GM23248 (cell line): ENCODE results near the gene PXDC1. TPM values are rescaled to one million over a fixed set of nuclear protein-coding genes. Genes with fewer than 3 reads are reported as not detected.
A peak's percentile ranks its signal among the peaks of the same experiment; 100 is the strongest.
"Not testable (repeated sequence)": the region's sequence is repeated elsewhere in the genome, so short reads cannot be mapped to it uniquely, and the experiment has no call there.

Experiments
- DNase-seq: peaks from one replicate; pipeline ENCODE4 v3.0.0-alpha.2; 2015
- H2AFZ ChIP-seq: fragments of 200-600 bp; sonication (generic); 2 replicates; pipeline ENCODE4 v1.6.1; 2016; ENCODE audit warnings: antibody characterized with exemption
- H3F3A ChIP-seq: fragments of 200-600 bp; sonication (generic); 2 replicates; pipeline ENCODE4 v1.6.1; 2016; ENCODE audit warnings: mild to moderate bottlenecking, antibody characterized with exemption, mixed run types; ENCODE audit not compliant: insufficient read depth
- H3K27ac ChIP-seq: fragments of 200-600 bp; sonication (generic); 2 replicates; pipeline ENCODE4 v1.5.1; 2016; ENCODE audit warnings: mild to moderate bottlenecking
- H3K27me3 ChIP-seq: fragments of 200-600 bp; sonication (generic); replicated peaks from 2 replicates; pipeline ENCODE4 v1.6.1; 2016; ENCODE audit warnings: mild to moderate bottlenecking; ENCODE audit not compliant: insufficient read depth
- H3K36me3 ChIP-seq: fragments of 200-600 bp; sonication (generic); 2 replicates; pipeline ENCODE4 v1.6.1; 2016; ENCODE audit warnings: low read depth, mild to moderate bottlenecking
- H3K4me1 ChIP-seq: fragments of 200-600 bp; sonication (generic); 2 replicates; pipeline ENCODE4 v1.6.1; 2016; ENCODE audit warnings: mild to moderate bottlenecking; ENCODE audit not compliant: insufficient read depth
- H3K4me2 ChIP-seq: fragments of 200-600 bp; sonication (generic); one replicate; pipeline ENCODE4 v1.6.1; 2016; ENCODE audit warnings: mild to moderate bottlenecking; ENCODE audit not compliant: unreplicated experiment
- H3K4me3 ChIP-seq: fragments of 200-600 bp; sonication (generic); 2 replicates; pipeline ENCODE4 v1.5.1; 2016; ENCODE audit warnings: mild to moderate bottlenecking
- H3K79me2 ChIP-seq: fragments of 200-600 bp; sonication (generic); 2 replicates; pipeline ENCODE4 v1.6.1; 2016; ENCODE audit warnings: mild to moderate bottlenecking; ENCODE audit not compliant: insufficient read depth
- H3K9ac ChIP-seq: fragments of 200-600 bp; sonication (generic); 2 replicates; pipeline ENCODE4 v1.6.1; 2016; ENCODE audit warnings: mild to moderate bottlenecking
- H3K9me2 ChIP-seq: fragments of 200-600 bp; sonication (generic); 2 replicates; pipeline ENCODE4 v1.6.1; 2016; ENCODE audit warnings: mixed run types, mild to moderate bottlenecking, moderate library complexity; ENCODE audit not compliant: insufficient read depth
- H3K9me3 ChIP-seq: fragments of 200-600 bp; sonication (generic); one replicate; pipeline ENCODE4 v1.6.1; 2017; ENCODE audit warnings: low read depth
- H4K20me1 ChIP-seq: fragments of 200-600 bp; sonication (generic); 2 replicates; pipeline ENCODE4 v1.6.0; 2016; ENCODE audit not compliant: insufficient read depth
- EZH2 ChIP-seq: fragments of 200-600 bp; sonication (generic); IDR thresholded peaks from 2 replicates; pipeline ENCODE4 v1.6.1; 2018; ENCODE audit warnings: antibody characterized with exemption, mild to moderate bottlenecking; ENCODE audit not compliant: insufficient read depth, poor library complexity, severe bottlenecking
- EZH2phosphoT487 ChIP-seq: fragments of 200-600 bp; sonication (generic); IDR thresholded peaks from 2 replicates; pipeline ENCODE4 v1.6.1; 2018; ENCODE audit warnings: antibody characterized with exemption, moderate library complexity, mild to moderate bottlenecking, low read depth; ENCODE audit not compliant: insufficient read depth
- WGBS, 2 experiments: methylation state at CpG; one replicate each; pipeline ENCODE4 v1.1.6; 2015 to 2017; ENCODE audit warnings: low lambda C conversion rate in 2 of 2, low coverage in 1 of 2; ENCODE audit errors: missing lambda C conversion rate in 2 of 2; 5-methylcytosine and 5-hydroxymethylcytosine counted together
- in situ Hi-C: fragments of 300-500 bp; cut with MboI; formaldehyde crosslinking; loops from 2 replicates; pipeline ENCODE4 v1.15.0; 2020
- polyA plus RNA-seq: library from polyadenylated mRNA; unstranded; fragments of >200 nt; fragmentation: Nextera tagmentation; extraction: Ambion mirVana; gene quantifications from 2 replicates; pipeline ENCODE4 v1.2.1, GENCODE V29; 2016
- total RNA-seq: library from RNA; depleted of rRNA; stranded (reverse); fragments of >200 nt; shearing (Covaris generic); gene quantifications from 2 replicates; pipeline ENCODE4 v1.2.3, GENCODE V29; 2014

PXDC1 gene
- total and polyA plus RNA-seq, 2 experiments from 2014 or later: 135 to 192 TPM

DNA sequence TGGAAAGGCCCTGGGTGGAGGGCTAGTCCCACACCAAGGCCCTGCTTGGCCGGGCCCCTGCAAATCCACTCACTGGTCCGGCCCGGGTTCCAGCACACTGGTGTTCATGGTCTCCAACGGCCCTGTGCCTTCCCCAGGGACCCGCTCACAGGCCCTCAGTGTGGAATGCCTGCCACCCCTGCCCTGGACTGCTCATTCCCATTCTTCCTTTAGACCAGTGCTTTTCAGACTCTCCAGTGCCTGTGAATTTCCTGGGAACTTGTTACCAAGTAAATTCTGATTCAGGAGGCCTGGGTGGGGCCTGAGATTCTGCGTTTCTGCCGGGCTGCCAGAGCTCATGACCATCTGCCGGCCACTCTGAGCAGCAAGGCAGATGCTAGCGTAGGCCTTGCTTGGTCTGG, 5.7 kb upstream of the PXDC1 start:
- H3K79me2 ChIP-seq: no peaks in the 10 kb centered on the region
- no peak overlapping the region; the same call in 1 of the 2 replicates for H3K9ac ChIP-seq
- DNase-seq: peak; percentile 66
- peaks cover 21% of the 10 kb centered on the region for H3K4me1 ChIP-seq
- H3K9me3 ChIP-seq: no peaks in the 10 kb centered on the region
- H4K20me1 ChIP-seq: no peaks in the 10 kb centered on the region
- no peaks in the 10 kb centered on the region for H3K9me2 ChIP-seq
- TF ChIP-seq EZH2 (no peak), EZH2phosphoT487 (no peak)
- in situ Hi-C loops: no loop called here
- no peaks in the 10 kb centered on the region for H3K36me3 ChIP-seq
- H3K27ac ChIP-seq: peak overlapping the region; percentile 41; the same call in 1 of the 2 replicates
- peaks cover 41% of the 10 kb centered on the region for H3F3A ChIP-seq
- H3K4me2 ChIP-seq: no peak overlapping the region
- 57 to 61% methylated on average over 9 of the region's 9 CpGs for WGBS, 2 experiments
- H3K4me3 ChIP-seq: no peak overlapping the region
- no peaks in the 10 kb centered on the region for H3K27me3 ChIP-seq
- peak overlapping the region; percentile 19; the same call in 1 of the 2 replicates for H2AFZ ChIP-seq

DNA sequence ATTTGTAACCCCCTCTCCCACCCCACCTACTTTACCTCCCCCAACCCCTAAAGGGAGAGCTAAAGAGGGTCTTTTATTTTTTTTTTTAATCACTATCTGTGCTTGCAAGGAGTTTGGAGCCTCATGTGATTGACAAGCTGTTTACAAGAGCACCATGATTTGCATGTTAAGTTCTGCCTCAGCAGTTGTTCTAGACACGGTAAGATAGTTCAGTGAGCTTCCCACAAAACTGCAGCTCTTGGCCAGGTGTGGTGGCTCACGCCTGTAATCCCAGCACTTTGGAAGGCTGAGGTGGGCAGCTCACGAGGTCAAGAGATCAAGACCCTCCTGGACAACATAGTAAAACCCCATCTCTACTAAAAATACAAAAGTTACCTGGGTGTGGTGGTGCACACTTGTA, 5.0 kb upstream of the PXDC1 start:
- Histone ChIP-seq H3K9me3 (no peaks in the 10 kb centered on the region), H3K4me3 (no peak overlapping the region), H4K20me1 (no peaks in the 10 kb centered on the region), H3K9ac (no peak overlapping the region), H3K4me1 (peaks cover 21% of the 10 kb centered on the region), H3K79me2 (no peaks in the 10 kb centered on the region), H2AFZ (no peak overlapping the region), H3K27me3 (no peaks in the 10 kb centered on the region), H3K9me2 (no peaks in the 10 kb centered on the region), H3K27ac (no peak overlapping the region), H3K4me2 (no peak overlapping the region), H3F3A (peaks cover 41% of the 10 kb centered on the region), H3K36me3 (no peaks in the 10 kb centered on the region)
- no peak for TF ChIP-seq EZH2
- TF ChIP-seq EZH2phosphoT487: no peak
- in situ Hi-C loops: no loop called here
- WGBS, 2 experiments: 68 to 78% methylated on average over 3 of the region's 3 CpGs
- no peak for DNase-seq

DNA sequence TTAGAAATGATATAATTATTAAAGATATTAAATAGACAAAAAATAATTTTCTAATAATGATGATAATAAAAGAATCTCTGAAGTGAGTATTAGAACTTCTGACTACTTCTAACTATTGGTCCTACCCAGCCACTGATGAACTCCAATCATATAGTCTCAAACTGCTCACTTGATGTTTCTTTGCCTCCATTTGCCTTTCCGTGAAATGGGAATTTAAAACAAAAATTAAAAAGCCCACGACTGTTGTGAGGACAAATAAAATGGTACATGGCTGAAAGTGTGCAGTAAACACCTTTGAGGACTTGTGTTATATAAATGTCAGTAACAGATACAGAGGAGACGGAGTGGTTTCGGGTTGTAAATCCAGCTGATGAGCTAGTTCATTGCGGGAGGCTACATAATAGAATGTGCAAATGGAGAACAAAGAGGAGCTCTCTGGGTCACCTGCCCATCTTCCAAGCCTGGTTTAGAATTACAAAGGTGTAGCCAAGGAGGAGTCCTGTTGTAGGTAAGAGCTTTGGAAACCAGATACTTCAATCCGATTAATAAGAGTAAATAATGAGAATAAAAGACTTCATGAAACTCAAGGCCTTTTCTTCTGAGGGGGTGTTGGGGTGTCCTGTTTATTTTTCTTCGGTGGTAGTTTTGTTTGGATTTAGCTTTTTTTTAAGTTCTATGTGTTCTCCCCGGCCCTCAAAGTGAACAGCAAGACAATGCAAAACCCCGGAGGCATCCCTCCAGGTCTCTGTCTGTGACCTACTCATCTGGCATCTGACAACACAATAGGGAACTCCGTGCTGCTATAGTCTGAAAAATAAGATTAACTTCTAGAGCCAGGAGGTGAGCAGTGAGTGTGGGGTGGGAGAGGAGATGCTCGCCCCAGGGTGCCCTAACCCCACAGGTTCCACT, 4.4 kb upstream of the PXDC1 start:
- Histone ChIP-seq H3K9me3 (no peaks in the 10 kb centered on the region), H3K4me2 (no peak overlapping the region), H3K27ac (no peak overlapping the region), H3K4me3 (no peak overlapping the region), H3F3A (peaks cover 41% of the 10 kb centered on the region), H3K4me1 (peaks cover 21% of the 10 kb centered on the region), H3K9ac (no peak overlapping the region), H3K36me3 (no peaks in the 10 kb centered on the region), H4K20me1 (no peaks in the 10 kb centered on the region), H3K9me2 (no peaks in the 10 kb centered on the region), H2AFZ (no peak overlapping the region), H3K27me3 (no peaks in the 10 kb centered on the region), H3K79me2 (peaks cover 5% of the 10 kb centered on the region)
- 62 to 67% methylated on average over 11 of the region's 11 CpGs for WGBS, 2 experiments
- DNase-seq: peak; percentile 22
- TF ChIP-seq EZH2 (no peak), EZH2phosphoT487 (no peak)
- in situ Hi-C loops: no loop called here

DNA sequence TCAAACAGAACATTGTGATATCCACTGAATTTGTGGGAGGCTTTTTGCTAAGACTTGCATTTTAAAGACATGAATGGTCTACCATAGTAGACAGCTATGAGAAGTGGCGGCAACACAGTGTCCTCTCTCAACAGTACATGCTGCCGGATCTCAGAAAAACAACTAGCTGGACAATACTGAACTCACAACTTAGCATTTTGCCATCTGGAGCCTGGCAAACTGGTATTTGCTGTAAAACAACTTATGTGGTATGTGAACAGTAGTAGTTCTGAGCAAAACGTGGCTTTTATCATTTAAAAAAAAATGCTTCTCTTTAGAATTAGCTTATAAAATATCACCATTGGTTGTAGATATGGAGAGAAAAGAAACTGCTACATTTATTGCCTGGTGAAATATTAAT, 3.3 kb upstream of the PXDC1 start:
- Histone ChIP-seq H3K79me2 (peaks cover 14% of the 10 kb centered on the region), H3K4me3 (no peak overlapping the region), H3K27ac (no peak overlapping the region), H4K20me1 (no peaks in the 10 kb centered on the region), H3K4me1 (peaks cover 12% of the 10 kb centered on the region), H2AFZ (no peak overlapping the region), H3K36me3 (no peaks in the 10 kb centered on the region), H3K27me3 (no peaks in the 10 kb centered on the region), H3K9me3 (no peaks in the 10 kb centered on the region), H3K9me2 (no peaks in the 10 kb centered on the region), H3K9ac (no peak overlapping the region), H3F3A (peaks cover 32% of the 10 kb centered on the region), H3K4me2 (no peak overlapping the region)
- WGBS, 2 experiments: 86 to 87% methylated on average over 3 of the region's 3 CpGs
- TF ChIP-seq EZH2: no peak
- TF ChIP-seq EZH2phosphoT487: no peak
- no peak for DNase-seq
- in situ Hi-C loops: no loop called here

DNA sequence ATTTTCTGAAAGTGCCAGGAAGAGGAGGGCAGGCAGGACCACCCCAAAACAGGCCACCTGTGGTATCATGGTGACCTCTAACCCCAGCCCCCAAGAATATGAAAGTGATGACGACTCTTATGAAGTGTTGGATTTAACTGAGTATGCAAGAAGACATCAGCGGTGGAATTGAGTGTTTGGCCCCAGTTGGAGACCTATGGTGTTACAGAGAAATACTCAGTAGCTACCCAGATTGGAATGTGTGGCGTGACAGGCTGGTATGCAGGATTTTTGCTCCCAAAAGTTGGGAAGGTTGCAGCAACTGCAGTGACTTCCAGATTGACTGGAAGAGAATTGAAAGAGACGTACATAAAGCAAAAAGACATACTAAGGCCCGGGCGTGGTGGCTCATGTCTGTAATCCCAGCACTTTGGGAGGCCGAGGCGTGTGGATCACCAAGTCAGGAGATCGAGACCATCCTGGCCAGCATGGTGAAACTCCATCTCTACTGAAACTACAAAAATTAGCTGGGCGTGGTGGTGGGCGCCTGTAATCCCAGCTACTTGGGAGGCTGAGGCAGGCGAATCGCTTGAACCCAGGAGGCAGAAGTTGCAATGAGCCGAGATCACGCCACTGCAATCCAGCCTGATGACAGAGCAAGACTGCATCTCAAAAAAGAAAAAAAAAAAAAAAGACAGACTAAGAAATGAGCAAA, 2.7 kb upstream of the PXDC1 start:
- H3K27me3 ChIP-seq, H3K4me3 ChIP-seq, H3K4me1 ChIP-seq, H3K9me2 ChIP-seq, H2AFZ ChIP-seq, H4K20me1 ChIP-seq, DNase-seq, H3K4me2 ChIP-seq, H3K36me3 ChIP-seq, H3K9me3 ChIP-seq, in situ Hi-C loops, H3K27ac ChIP-seq, H3K9ac ChIP-seq: not testable (repeated sequence)
- peaks cover 20% of the 10 kb centered on the region for H3K79me2 ChIP-seq
- peaks cover 32% of the 10 kb centered on the region for H3F3A ChIP-seq
- 96 to 97% methylated on average over 15 of the region's 15 CpGs for WGBS, 2 experiments
